HEK293T (cell line): ENCODE data around the gene PRDM11.

ENCODE experiments used
- L3MBTL2 ChIP-seq: fragments of 450-650 bp; conservative IDR thresholded peaks from 2 replicates; pipeline ENCODE4 v1.6.1; 2016; ENCODE audit warnings: mild to moderate bottlenecking
- SUZ12 ChIP-seq: fragments of 450-650 bp; IDR thresholded peaks from 2 replicates; pipeline ENCODE4 v1.6.1; 2016; ENCODE audit warnings: mild to moderate bottlenecking

- TF ChIP-seq SUZ12 (no peak), L3MBTL2 (no peak)
Measured at GRCh38 chr11:45216031-45216430, 69.6 kb downstream of the PRDM11 start.
